HEK293T (cell line): ENCODE results near the gene TBX20.

Experiments used
- BHLHE40 ChIP-seq: fragments of 450-650 bp; IDR thresholded peaks from 2 replicates; pipeline ENCODE4 v1.6.1; 2016; ENCODE audit warnings: mild to moderate bottlenecking, moderate library complexity, borderline replicate concordance
- ELF4 ChIP-seq: fragments of 450-650 bp; IDR thresholded peaks from 2 replicates; pipeline ENCODE4 v1.6.1; 2017; ENCODE audit warnings: antibody characterized with exemption
- FOXA1 ChIP-seq: fragments of 450-650 bp; IDR thresholded peaks from 2 replicates; pipeline ENCODE4 v1.6.1; 2016; ENCODE audit warnings: mild to moderate bottlenecking
- FOXK2 ChIP-seq: fragments of 450-650 bp; IDR thresholded peaks from 2 replicates; pipeline ENCODE4 v1.6.1; 2016; ENCODE audit warnings: mild to moderate bottlenecking
- FOXM1 ChIP-seq: fragments of 450-650 bp; IDR thresholded peaks from 2 replicates; pipeline ENCODE4 v1.6.1; 2017; ENCODE audit warnings: mild to moderate bottlenecking, borderline replicate concordance
- LEF1 ChIP-seq: fragments of 450-650 bp; IDR thresholded peaks from 2 replicates; pipeline ENCODE4 v1.6.1; 2017; ENCODE audit warnings: mild to moderate bottlenecking, borderline replicate concordance
- NFRKB ChIP-seq: fragments of 450-650 bp; IDR thresholded peaks from 2 replicates; pipeline ENCODE4 v1.6.1; 2016; ENCODE audit warnings: mild to moderate bottlenecking, moderate library complexity
- PKNOX1 ChIP-seq: fragments of 450-650 bp; IDR thresholded peaks from 2 replicates; pipeline ENCODE4 v1.6.1; 2016
- SP1 ChIP-seq: fragments of 450-650 bp; IDR thresholded peaks from 2 replicates; pipeline ENCODE4 v1.6.1; 2017
- SUZ12 ChIP-seq: fragments of 450-650 bp; IDR thresholded peaks from 2 replicates; pipeline ENCODE4 v1.6.1; 2016; ENCODE audit warnings: mild to moderate bottlenecking

- no peak for TF ChIP-seq SUZ12
- TF ChIP-seq FOXA1: no peak
- TF ChIP-seq FOXM1: no peak
- TF ChIP-seq ELF4: no peak
- no peak for TF ChIP-seq SP1
- TF ChIP-seq BHLHE40: no peak
- TF ChIP-seq NFRKB: no peak
- no peak for TF ChIP-seq LEF1
- TF ChIP-seq FOXK2: no peak
- no peak for TF ChIP-seq PKNOX1
Measured at GRCh38 chr7:35272246-35272645, 18.3 kb upstream of the TBX20 start.
